ENCODE results near the gene RIPK4.
"Not testable (repeated sequence)": the region's sequence is repeated elsewhere in the genome, so short reads cannot be mapped to it uniquely, and the experiment has no call there.

The RIPK4 gene

GRCh38 chr21:41737651-41738324, 29.1 kb downstream of the RIPK4 start:
- DNase-seq (ENCODE audit: low read depth), result no peak

DNA sequence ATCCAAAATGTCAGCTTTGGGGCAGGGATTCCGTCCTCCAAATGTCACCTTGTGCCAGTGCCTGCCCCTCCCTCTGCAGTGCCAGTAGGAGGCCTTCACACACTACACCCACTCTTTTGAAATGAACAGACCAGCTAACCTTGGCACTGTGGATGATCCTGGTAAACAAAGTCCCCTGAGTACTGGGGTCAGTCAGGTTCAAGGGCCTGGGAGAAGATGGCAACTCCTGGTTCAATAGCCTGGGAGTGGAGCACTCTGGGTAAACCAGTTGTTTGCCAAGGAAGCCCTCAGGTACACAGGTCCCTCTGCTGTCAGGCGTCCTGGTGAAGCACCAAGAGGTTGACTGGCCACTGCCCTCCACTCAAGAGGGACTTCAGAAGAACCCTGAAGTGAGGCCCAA, 30.4 kb downstream of the RIPK4 start:
- no peak for DNase-seq (ENCODE audit: low read depth)

- no peak for DNase-seq (ENCODE audit: low read depth)
Measured at GRCh38 chr21:41733951-41734689, 32.7 kb downstream of the RIPK4 start.

DNA sequence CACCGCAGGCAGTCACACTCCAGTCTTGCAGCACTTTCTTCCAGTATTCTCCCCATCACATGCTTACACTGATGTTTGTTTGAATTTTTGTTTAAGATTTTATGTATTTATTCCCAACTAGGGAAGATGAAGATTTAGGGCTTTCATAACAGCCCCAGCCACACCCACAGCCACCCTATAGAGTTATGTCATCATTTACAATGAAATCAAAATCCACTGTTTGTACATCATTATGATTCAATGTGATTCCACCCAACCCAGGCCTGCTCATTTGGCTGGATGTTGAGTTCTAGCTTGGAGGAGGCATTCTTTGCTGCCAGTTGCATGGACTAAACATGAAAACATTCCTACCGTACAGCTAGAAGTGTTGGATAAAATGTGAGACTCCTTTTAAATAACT, 35.8 kb downstream of the RIPK4 start:
- no peak for DNase-seq (ENCODE audit: low read depth)

GRCh38 chr21:41730367-41730765, 36.5 kb downstream of the RIPK4 start:
- DNase-seq (ENCODE audit: low read depth), result no peak

GRCh38 chr21:41729701-41730366, 37.0 kb downstream of the RIPK4 start:
- no peak for DNase-seq (ENCODE audit: low read depth)

DNA sequence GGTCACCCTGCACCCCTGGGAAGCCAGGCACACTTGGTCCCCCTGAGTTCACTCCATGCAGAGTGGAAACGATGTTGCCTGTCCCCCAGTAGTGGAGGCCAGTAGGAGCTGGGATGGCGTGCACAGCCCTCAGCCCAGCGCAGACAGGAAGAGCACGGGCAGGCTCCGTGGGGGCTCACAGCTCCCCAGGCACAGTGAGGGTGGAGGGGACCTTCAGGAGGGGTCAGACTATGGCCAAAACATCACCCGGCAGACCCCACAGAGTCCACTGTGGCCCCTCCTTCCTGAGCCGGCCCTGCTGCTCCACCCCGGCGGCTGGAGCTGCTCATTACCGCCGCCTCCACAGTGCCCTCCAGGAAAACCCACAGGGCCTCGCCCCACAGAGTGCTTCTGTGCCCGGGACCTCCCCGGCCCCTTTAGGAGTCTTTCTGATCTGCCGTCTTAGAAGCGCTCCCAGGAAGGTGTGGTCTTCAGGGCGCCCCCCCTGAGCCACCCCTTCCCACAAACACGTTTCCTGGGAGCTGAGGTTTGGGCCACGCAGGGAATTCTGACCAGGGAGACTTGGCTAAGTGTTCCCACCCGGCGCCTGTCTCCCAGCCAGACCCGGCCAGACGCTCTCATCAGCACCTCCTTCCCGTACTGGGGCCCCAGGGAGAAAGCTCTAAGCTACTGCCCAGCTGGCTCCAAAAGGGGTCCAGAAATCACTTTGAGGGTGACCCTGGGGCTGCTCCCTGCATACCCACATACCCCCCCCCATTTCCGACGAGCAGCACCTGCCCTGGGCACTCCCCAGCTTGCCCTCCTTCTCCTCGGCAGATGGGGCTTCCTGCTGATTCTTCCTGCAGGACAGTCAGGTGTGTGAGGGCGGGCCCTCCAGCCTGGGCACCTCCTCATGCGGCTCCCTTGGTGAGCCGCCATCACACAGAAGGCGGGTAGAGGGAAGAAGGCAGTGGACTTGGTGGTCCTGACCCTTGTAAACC, 38.8 kb downstream of the RIPK4 start:
- DNase-seq (ENCODE audit: low read depth), result no peak

GRCh38 chr21:41726970-41727783, 39.7 kb downstream of the RIPK4 start:
- DNase-seq (ENCODE audit: low read depth), result no peak

DNA sequence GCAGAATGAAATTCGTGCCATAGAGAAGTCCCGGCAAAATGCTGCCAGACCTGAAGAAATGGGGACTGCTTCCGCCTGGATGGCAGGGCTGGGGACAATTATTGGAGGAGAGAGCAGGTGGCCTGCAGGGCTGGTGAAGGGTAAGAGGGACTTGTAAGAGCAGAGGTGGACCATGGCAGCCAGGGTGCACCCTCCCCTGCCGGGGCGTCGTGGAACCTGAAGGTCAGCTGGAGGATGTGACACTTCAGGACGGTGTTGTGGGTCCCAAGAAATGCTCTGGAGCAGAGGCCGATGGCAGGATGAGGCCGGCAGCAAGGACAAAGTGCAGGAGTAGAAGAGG, 40.3 kb downstream of the RIPK4 start:
- DNase-seq (ENCODE audit: low read depth), result no peak

DNA sequence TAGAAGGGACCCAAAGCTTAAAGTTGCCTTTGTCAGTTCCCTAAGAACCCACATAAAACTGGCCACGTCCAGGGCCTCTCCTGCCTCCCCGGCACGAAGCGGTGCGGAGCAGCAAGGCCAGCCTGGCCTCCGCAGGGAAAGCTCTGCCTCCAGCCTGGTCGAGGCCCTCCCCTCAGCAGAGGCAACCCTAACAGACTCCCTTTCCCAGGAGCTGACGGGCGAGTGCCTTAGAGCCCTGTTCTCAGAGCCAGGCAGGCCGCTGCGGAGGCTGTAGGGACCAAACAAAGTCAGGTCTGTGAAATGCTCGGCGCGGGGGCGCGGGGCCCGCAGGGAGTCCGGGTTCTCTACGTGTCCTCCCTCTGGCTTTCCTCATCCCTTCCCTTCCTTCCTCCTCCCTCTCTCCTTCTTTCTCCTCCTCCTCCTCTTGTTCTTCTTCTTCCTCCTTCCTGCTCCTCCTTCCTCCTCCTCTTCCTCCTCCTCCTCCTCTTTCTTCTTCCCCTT, 40.7 kb downstream of the RIPK4 start:
- no peak for DNase-seq (ENCODE audit: low read depth)

DNA sequence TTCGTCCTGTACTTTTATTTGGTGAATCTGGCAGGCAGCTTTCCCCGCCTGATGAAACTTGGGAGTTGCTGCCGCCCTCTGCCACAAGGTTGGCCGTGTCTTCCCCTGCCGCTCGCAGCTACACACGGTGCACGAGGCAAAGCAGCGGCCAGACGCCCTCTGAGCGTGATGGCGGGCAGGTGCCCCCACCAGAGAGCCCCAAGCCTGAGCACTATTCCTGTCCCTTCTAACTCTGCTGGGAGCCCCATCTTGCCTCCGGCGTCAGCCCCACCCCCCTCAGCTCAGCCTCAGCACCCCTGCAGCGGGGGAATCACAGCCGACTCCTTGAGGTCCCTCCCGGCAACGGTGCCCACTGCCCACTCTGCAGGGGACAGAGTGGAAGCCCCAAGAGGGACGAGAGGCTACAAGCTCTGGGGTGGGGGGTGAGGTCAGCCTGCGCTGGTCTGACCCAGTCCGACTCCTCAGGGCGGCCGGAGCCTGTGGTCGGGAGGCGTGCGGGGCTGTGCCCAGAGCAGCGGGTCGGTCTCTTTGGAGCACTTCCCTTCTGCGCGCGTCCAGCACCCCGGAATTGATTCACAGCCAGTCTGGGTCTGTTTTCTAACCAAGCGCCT, 41.3 kb downstream of the RIPK4 start:
- DNase-seq (ENCODE audit: low read depth), result no peak

GRCh38 chr21:41723835-41724234, 43.0 kb downstream of the RIPK4 start:
- not testable (repeated sequence) for DNase-seq (ENCODE audit: low read depth)

GRCh38 chr21:41722052-41723018, 44.5 kb downstream of the RIPK4 start:
- no peak for DNase-seq (ENCODE audit: low read depth)

- no peak for DNase-seq (ENCODE audit: low read depth)
Measured at GRCh38 chr21:41720250-41720649, 46.6 kb downstream of the RIPK4 start.

- DNase-seq (ENCODE audit: low read depth), result no peak
Measured at GRCh38 chr21:41719691-41720090, 47.2 kb downstream of the RIPK4 start.

DNA sequence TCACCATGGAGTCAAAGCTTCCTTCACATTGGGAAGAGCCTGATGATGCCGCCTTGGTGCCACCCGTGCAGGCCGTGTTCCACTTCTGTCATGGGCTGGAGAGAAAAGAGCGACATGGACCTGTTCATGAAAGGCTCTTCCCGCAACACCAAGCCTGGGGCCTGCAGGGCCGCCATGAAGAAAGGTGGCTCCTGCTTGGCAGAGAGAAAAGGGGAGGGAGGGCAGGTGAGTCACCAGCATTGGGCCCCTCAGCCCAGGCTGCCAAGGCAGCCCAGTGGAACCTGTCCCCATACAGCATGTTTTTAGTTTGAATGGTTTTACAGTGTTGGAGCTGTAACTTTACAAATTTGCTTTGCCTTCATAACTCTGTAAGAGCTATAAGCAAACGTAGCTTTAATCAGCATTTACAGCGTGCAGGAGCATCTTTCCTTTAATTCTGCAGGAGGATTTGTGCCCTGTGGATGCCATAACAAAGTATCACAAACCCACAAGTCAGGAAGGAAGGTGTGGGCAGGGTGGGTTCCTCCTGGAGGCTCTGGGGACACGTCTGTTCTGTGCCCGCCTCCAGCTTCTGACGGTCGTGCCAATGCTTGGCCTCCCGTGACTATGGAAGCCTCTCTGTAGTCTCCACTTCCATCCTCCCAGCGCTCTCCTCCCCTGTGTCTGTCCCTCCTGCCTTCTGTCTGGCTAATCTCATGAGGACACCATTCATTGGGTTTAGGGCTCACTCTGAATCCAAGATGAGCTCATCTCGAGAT, 49.1 kb downstream of the RIPK4 start:
- no peak for DNase-seq (ENCODE audit: low read depth)

DNA sequence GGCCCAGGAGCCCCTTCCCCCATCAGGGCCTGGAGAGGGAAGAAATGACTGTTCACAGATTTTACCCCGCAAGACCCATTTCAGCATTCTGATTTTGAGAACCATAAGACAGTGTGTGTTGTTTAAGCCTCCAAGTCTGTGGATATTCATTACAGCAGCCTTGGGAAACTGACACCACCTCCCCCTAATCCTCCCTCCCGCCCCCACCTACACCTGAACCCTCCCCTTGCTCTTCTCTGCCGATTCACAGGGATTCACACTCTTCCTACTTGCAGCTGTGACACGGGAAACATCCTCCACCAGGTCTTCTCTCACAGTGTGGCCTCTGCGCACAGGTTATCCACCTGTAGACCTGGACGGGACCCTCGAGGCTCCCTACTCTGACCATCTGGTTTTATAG, 50.1 kb downstream of the RIPK4 start:
- no peak for DNase-seq (ENCODE audit: low read depth)

GRCh38 chr21:41715649-41716281, 51.1 kb downstream of the RIPK4 start:
- no peak for DNase-seq (ENCODE audit: low read depth)
